IMR-90 (cell line): ENCODE data around the gene GCK. TPM values are rescaled to one million over a fixed set of nuclear protein-coding genes. Genes with fewer than 3 reads are reported as not detected.

Experiments
- ATAC-seq: fragments of 200-7000 bp; cut with Tn5 transposase; 2 replicates; pipeline ENCODE4 v1.9.1; 2020; ENCODE audit warnings: low read depth, mild to moderate bottlenecking, moderate library complexity
- BruUV-seq: library from RNA; stranded (reverse); fragments of 400-500 nt; replicated peaks from 2 replicates; lab custom pipeline; 2021; lab: Mats Ljungman, UMichigan
- CTCF ChIA-PET: fragments of 300-600 bp; formaldehyde crosslinking; extraction: SDS; loops from one replicate; lab custom pipeline; 2021; ENCODE audit warnings: antibody characterized with exemption; lab: Yijun Ruan, JAX
- POLR2A ChIA-PET: fragments of 300-600 bp; sonication (Branson Sonifier 250); formaldehyde crosslinking; loops from one replicate; lab custom pipeline; 2022; ENCODE audit warnings: antibody characterized with exemption; ENCODE audit not compliant: unreplicated experiment; lab: Charles Lee
- DNase-seq: peaks from one replicate; pipeline ENCODE4 v3.0.0; 2013
- H2AFZ ChIP-seq: replicated peaks from 2 replicates; pipeline ENCODE3; 2013; ENCODE audit warnings: low read length, mild to moderate bottlenecking; ENCODE audit not compliant: poor library complexity
- H2AK5ac ChIP-seq: 2 replicates; pipeline ENCODE4 v1.6.1; 2013; ENCODE audit warnings: low read depth, low read length, inconsistent platforms
- H2AK9ac ChIP-seq: replicated peaks from 2 replicates; pipeline ENCODE3; 2013; ENCODE audit warnings: mild to moderate bottlenecking, low read depth, low read length, moderate library complexity; ENCODE audit not compliant: poor library complexity
- H2BK120ac ChIP-seq: 2 replicates; pipeline ENCODE4 v1.6.1; 2013; ENCODE audit warnings: low read depth, low read length, inconsistent platforms
- H2BK15ac ChIP-seq: 3 replicates; pipeline ENCODE4 v1.6.1; 2013; ENCODE audit warnings: low read depth, low read length, inconsistent platforms
- H2BK20ac ChIP-seq: 2 replicates; pipeline ENCODE4 v1.6.1; 2013; ENCODE audit warnings: low read depth, mild to moderate bottlenecking, inconsistent platforms, low read length, moderate library complexity
- H2BK5ac ChIP-seq: 2 replicates; pipeline ENCODE4 v1.6.1; 2013; ENCODE audit warnings: mild to moderate bottlenecking, low read depth, low read length, inconsistent platforms; ENCODE audit not compliant: poor library complexity, severe bottlenecking
- H3K14ac ChIP-seq: replicated peaks from 2 replicates; pipeline ENCODE4 v1.6.1; 2013; ENCODE audit warnings: low read depth, low read length, inconsistent platforms
- H3K18ac ChIP-seq: 2 replicates; pipeline ENCODE4 v1.6.1; 2013; ENCODE audit warnings: low read depth, low read length, control low read depth
- H3K23ac ChIP-seq: 2 replicates; pipeline ENCODE4 v1.6.1; 2013; ENCODE audit warnings: low read depth, low read length, inconsistent platforms
- H3K27ac ChIP-seq: 2 replicates; pipeline ENCODE4 v1.5.1; 2013; ENCODE audit warnings: mild to moderate bottlenecking, control low read depth, low read length; ENCODE audit not compliant: insufficient read depth
- H3K27me3 ChIP-seq: 2 replicates; pipeline ENCODE4 v1.6.1; 2013; ENCODE audit warnings: low read length; ENCODE audit not compliant: control insufficient read depth, insufficient read depth
- H3K36me3 ChIP-seq: 2 replicates; pipeline ENCODE4 v1.6.1; 2013; ENCODE audit warnings: low read length, mixed read lengths; ENCODE audit not compliant: control insufficient read depth, insufficient read depth
- H3K4ac ChIP-seq: 2 replicates; pipeline ENCODE4 v1.6.1; 2013; ENCODE audit warnings: low read depth, low read length, inconsistent platforms
- H3K4me1 ChIP-seq: 2 replicates; pipeline ENCODE4 v1.6.1; 2013; ENCODE audit warnings: low read length, mixed read lengths; ENCODE audit not compliant: control insufficient read depth, insufficient read depth
- H3K4me2 ChIP-seq: 2 replicates; pipeline ENCODE4 v1.6.1; 2013; ENCODE audit warnings: low read depth, mild to moderate bottlenecking, control low read depth, low read length, moderate library complexity
- H3K4me3 ChIP-seq: 2 replicates; pipeline ENCODE4 v1.5.1; 2013; ENCODE audit warnings: low read depth, mild to moderate bottlenecking, control low read depth, low read length, moderate library complexity; ENCODE audit not compliant: insufficient read depth
- H3K56ac ChIP-seq: 2 replicates; pipeline ENCODE4 v1.6.1; 2013; ENCODE audit warnings: low read length, inconsistent platforms; ENCODE audit not compliant: insufficient read depth; ENCODE audit errors: extremely low read depth
- H3K79me1 ChIP-seq, 2 experiments: 2 replicates each; pipeline ENCODE4 v1.6.1; 2013; ENCODE audit warnings: low read length in 2 of 2, inconsistent platforms in 1 of 2, low read depth in 1 of 2
- H3K9ac ChIP-seq: 2 replicates; pipeline ENCODE4 v1.6.1; 2013; ENCODE audit warnings: low read depth, low read length, control low read depth
- H3K9me1 ChIP-seq: 2 replicates; pipeline ENCODE4 v1.6.1; 2013; ENCODE audit warnings: low read length, inconsistent platforms; ENCODE audit not compliant: insufficient read depth
- H3K9me3 ChIP-seq: 2 replicates; pipeline ENCODE4 v1.6.1; 2013; ENCODE audit warnings: low read length; ENCODE audit not compliant: control insufficient read depth, insufficient read depth
- H4K20me1 ChIP-seq: 2 replicates; pipeline ENCODE4 v1.6.1; 2013; ENCODE audit warnings: low read length, inconsistent platforms; ENCODE audit not compliant: insufficient read depth
- H4K5ac ChIP-seq: 2 replicates; pipeline ENCODE4 v1.6.1; 2013; ENCODE audit warnings: mild to moderate bottlenecking, low read depth, low read length, control low read depth
- H4K8ac ChIP-seq, 2 experiments: 2 replicates each; pipeline ENCODE4 v1.6.1; 2013; ENCODE audit warnings: low read depth in 2 of 2, low read length in 2 of 2, control low read depth in 1 of 2, inconsistent platforms in 1 of 2
- H4K91ac ChIP-seq: 2 replicates; pipeline ENCODE4 v1.6.1; 2013; ENCODE audit warnings: low read depth, low read length, inconsistent platforms; ENCODE audit not compliant: insufficient read depth
- CHD1 ChIP-seq: IDR thresholded peaks from 2 replicates; pipeline ENCODE4 v1.6.1; 2012; ENCODE audit warnings: low read depth, low read length, improper control_type of control experiment
- FOS ChIP-seq: fragments of 150-350 bp; IDR thresholded peaks from 2 replicates; pipeline ENCODE4 v1.6.1; 2016; ENCODE audit warnings: low read depth, low read length
- MAFK ChIP-seq: IDR thresholded peaks from 2 replicates; pipeline ENCODE4 v1.6.1; 2012; ENCODE audit warnings: low read depth, low read length, improper control_type of control experiment
- MXI1 ChIP-seq: IDR thresholded peaks from 2 replicates; pipeline ENCODE4 v1.6.1; 2012; ENCODE audit warnings: low read depth, mild to moderate bottlenecking, low read length, moderate library complexity, borderline replicate concordance
- POLR2A ChIP-seq: IDR thresholded peaks from 2 replicates; pipeline ENCODE4 v1.6.1; 2012; ENCODE audit warnings: mild to moderate bottlenecking, low read depth, low read length
- RAD21 ChIP-seq: IDR thresholded peaks from 2 replicates; pipeline ENCODE4 v1.6.1; 2012; ENCODE audit warnings: low read length, improper control_type of control experiment
- RFX5 ChIP-seq: IDR thresholded peaks from 2 replicates; pipeline ENCODE4 v1.8.0; 2012; ENCODE audit warnings: low read depth, mild to moderate bottlenecking, low read length, moderate library complexity
- WGBS, 2 experiments: methylation state at CpG; one replicate each; pipeline versions ENCODE4 v1.1.5 to v1.1.7; 2013; ENCODE audit warnings: missing lambda C conversion rate in 2 of 2; ENCODE audit not compliant: insufficient read length in 1 of 2; ENCODE audit errors: extremely low coverage in 2 of 2; 5-methylcytosine and 5-hydroxymethylcytosine counted together
- dilution Hi-C: fragments of 300-500 bp; cut with HindIII; formaldehyde crosslinking; loops from one replicate; pipeline ENCODE4 v1.14.3; 2018; ENCODE audit warnings: low sequenced_read_pairs; ENCODE audit not compliant: unreplicated experiment
- in situ Hi-C: fragments of 300-500 bp; cut with MboI; formaldehyde crosslinking; loops from 3 replicates; pipeline ENCODE4 v1.14.3; 2019; ENCODE audit warnings: low sequenced_read_pairs, inconsistent platforms, mixed read lengths
- intact Hi-C: fragments of 100-400 bp; cut with micrococcal nuclease; formaldehyde crosslinking; loops from 2 replicates; pipeline ENCODE4 v1.10.0; 2022
- polyA plus RNA-seq, 3 experiments: library from polyadenylated mRNA; depleted of rRNA; stranded (reverse); fragments of >200 nt; gene quantifications; 2 replicates each; pipeline ENCODE4 v1.2.3, GENCODE V29; 2012; ENCODE audit warnings: low replicate concordance in 1 of 3
- total RNA-seq: library from RNA; depleted of rRNA; stranded (reverse); fragments of >200 nt; gene quantifications from 2 replicates; pipeline ENCODE4 v1.2.3, GENCODE V29; 2012
- TF ChIP-seq, protein P1 (sequence below): fragments of 150-350 bp; IDR thresholded peaks from 2 replicates; pipeline ENCODE4 v1.6.1; 2016; ENCODE audit warnings: low read depth, mild to moderate bottlenecking, low read length, moderate library complexity, borderline replicate concordance
- TF ChIP-seq, protein P2 (sequence below): fragments of 150-350 bp; IDR thresholded peaks from 2 replicates; pipeline ENCODE4 v1.6.1; 2017; ENCODE audit warnings: mild to moderate bottlenecking, antibody characterized with exemption, low read length, low read depth
- TF ChIP-seq, protein P3 (sequence below): conservative IDR thresholded peaks from 2 replicates; pipeline ENCODE4 v1.5.1; 2012; ENCODE audit warnings: mild to moderate bottlenecking, low read depth, low read length, improper control_type of control experiment

The GCK gene
- total and polyA plus RNA-seq, 2 of the 4 experiments (the other 2 are of a cell fraction) = 0.14 to 0.18 TPM

DNA sequence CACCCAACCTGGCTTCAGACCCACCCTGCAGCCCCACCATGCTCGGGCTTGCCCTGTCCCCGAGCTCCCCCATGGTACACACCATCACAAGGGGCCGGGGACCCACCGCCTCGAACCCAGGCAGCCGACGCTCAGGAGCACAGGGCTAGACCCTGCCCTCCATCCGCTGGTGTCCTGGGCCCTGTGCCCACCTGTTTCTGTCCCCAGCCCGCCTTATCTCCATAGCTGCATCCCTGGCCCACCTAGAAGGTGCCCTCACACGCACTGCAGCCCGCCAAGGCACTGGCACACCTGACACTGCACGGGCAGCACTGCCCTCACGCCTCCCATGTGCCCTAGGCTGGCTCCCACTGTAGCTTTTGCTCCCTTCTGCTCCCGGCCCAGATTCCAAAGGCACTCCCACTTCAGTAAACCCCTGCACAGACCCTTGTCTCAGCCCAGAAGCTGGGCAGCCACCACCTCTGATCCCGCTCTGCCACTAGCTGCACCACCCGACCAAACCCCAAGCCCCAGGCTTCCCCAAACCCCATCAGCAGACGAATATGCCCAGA, 28.7 kb upstream of the GCK start:
- dilution Hi-C loops = no loop called here
- 84% methylated on average over 9 of the region's 17 CpGs; no CpG with 5 or more reads in 1 of the 2 experiments for WGBS, 2 experiments
- CTCF ChIA-PET = interaction anchor here (0.5 kb wide), 1 partner anchor 13 kb away, joined by 3 read pairs; no protein-coding TSS in a partner anchor
- Histone ChIP-seq H4K20me1 (peaks cover 9% of the 10 kb centered on the region), H3K36me3 (peaks cover 12% of the 10 kb centered on the region), H3K18ac (no peak overlapping the region), H4K8ac (no peak overlapping the region), H3K4me3 (no peak overlapping the region), H2AFZ (no peak overlapping the region), H3K23ac (no peak overlapping the region), H2AK5ac (no peak overlapping the region), H3K27ac (no peak overlapping the region), H3K4me1 (no peaks in the 10 kb centered on the region), H3K14ac (no peak overlapping the region), H4K91ac (no peak overlapping the region), H3K9me1 (no peaks in the 10 kb centered on the region), H2BK120ac (no peak overlapping the region), H3K4ac (no peak overlapping the region), H3K56ac (no peak overlapping the region), H4K5ac (no peak overlapping the region), H2BK20ac (no peak overlapping the region), H3K9ac (no peak overlapping the region), H3K4me2 (no peak overlapping the region), H3K9me3 (peaks cover 3% of the 10 kb centered on the region), H2BK5ac (no peak overlapping the region), H3K27me3 (peaks cover 6% of the 10 kb centered on the region), H3K79me1 (no peaks in the 10 kb centered on the region), H2BK15ac (no peak overlapping the region), H2AK9ac (no peak overlapping the region)
- TF ChIP-seq MAFK (no peak), POLR2A (no peak), RAD21 (no peak), CHD1 (no peak), MXI1 (no peak), RFX5 (no peak), FOS (no peak)
- TF ChIP-seq, protein P1, sequence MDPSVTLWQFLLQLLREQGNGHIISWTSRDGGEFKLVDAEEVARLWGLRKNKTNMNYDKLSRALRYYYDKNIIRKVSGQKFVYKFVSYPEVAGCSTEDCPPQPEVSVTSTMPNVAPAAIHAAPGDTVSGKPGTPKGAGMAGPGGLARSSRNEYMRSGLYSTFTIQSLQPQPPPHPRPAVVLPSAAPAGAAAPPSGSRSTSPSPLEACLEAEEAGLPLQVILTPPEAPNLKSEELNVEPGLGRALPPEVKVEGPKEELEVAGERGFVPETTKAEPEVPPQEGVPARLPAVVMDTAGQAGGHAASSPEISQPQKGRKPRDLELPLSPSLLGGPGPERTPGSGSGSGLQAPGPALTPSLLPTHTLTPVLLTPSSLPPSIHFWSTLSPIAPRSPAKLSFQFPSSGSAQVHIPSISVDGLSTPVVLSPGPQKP = no peak
- TF ChIP-seq, protein P2, sequence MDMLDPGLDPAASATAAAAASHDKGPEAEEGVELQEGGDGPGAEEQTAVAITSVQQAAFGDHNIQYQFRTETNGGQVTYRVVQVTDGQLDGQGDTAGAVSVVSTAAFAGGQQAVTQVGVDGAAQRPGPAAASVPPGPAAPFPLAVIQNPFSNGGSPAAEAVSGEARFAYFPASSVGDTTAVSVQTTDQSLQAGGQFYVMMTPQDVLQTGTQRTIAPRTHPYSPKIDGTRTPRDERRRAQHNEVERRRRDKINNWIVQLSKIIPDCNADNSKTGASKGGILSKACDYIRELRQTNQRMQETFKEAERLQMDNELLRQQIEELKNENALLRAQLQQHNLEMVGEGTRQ = no peak
- TF ChIP-seq, protein P3, sequence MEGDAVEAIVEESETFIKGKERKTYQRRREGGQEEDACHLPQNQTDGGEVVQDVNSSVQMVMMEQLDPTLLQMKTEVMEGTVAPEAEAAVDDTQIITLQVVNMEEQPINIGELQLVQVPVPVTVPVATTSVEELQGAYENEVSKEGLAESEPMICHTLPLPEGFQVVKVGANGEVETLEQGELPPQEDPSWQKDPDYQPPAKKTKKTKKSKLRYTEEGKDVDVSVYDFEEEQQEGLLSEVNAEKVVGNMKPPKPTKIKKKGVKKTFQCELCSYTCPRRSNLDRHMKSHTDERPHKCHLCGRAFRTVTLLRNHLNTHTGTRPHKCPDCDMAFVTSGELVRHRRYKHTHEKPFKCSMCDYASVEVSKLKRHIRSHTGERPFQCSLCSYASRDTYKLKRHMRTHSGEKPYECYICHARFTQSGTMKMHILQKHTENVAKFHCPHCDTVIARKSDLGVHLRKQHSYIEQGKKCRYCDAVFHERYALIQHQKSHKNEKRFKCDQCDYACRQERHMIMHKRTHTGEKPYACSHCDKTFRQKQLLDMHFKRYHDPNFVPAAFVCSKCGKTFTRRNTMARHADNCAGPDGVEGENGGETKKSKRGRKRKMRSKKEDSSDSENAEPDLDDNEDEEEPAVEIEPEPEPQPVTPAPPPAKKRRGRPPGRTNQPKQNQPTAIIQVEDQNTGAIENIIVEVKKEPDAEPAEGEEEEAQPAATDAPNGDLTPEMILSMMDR = no peak
- BruUV-seq = no TSS peak
- in situ Hi-C loops = no loop called here
- ATAC-seq (no peak), DNase-seq (no peak)
- POLR2A ChIA-PET = no interaction called here
- intact Hi-C loops = no loop called here
